Neural progenitor cell (in vitro differentiated cells): ENCODE data around the gene BRSK2. TPM values are rescaled to one million over a fixed set of nuclear protein-coding genes. Genes with fewer than 3 reads are reported as not detected.

Experiments
- DNase-seq: peaks from one replicate; pipeline ENCODE4 v3.0.0-alpha.2; 2016; ENCODE audit warnings: low spot score
- H2AFZ ChIP-seq: fragments of 200-600 bp; sonication (generic); replicated peaks from 2 replicates; pipeline ENCODE4 v1.6.1; 2016; ENCODE audit warnings: antibody characterized with exemption
- H3F3A ChIP-seq: fragments of 200-600 bp; sonication (generic); 2 replicates; pipeline ENCODE4 v1.6.1; 2016; ENCODE audit warnings: antibody characterized with exemption, low read depth
- H3K27ac ChIP-seq: fragments of 200-600 bp; sonication (generic); 2 replicates; pipeline ENCODE4 v1.5.1; 2016; ENCODE audit warnings: mild to moderate bottlenecking
- H3K27me3 ChIP-seq: fragments of 200-600 bp; sonication (generic); 2 replicates; pipeline ENCODE4 v1.6.1; 2016; ENCODE audit warnings: mild to moderate bottlenecking, moderate library complexity
- H3K36me3 ChIP-seq: fragments of 200-600 bp; sonication (generic); 2 replicates; pipeline ENCODE4 v1.5.1; 2016
- H3K4me1 ChIP-seq: fragments of 200-600 bp; sonication (generic); 2 replicates; pipeline ENCODE4 v1.6.1; 2016; ENCODE audit warnings: mixed run types
- H3K4me2 ChIP-seq: fragments of 200-600 bp; sonication (generic); 2 replicates; pipeline ENCODE4 v1.6.1; 2016
- H3K4me3 ChIP-seq: fragments of 200-600 bp; sonication (generic); 2 replicates; pipeline ENCODE4 v1.5.1; 2016
- H3K79me2 ChIP-seq: fragments of 200-600 bp; sonication (generic); 2 replicates; pipeline ENCODE4 v1.6.1; 2016; ENCODE audit warnings: low read depth
- H3K9ac ChIP-seq: fragments of 200-600 bp; sonication (generic); 2 replicates; pipeline ENCODE4 v1.6.1; 2016
- H3K9me3 ChIP-seq: fragments of 200-600 bp; sonication (generic); 2 replicates; pipeline ENCODE4 v1.5.1; 2016; ENCODE audit warnings: low read depth
- H4K20me1 ChIP-seq: fragments of 200-600 bp; sonication (generic); 2 replicates; pipeline ENCODE4 v1.6.1; 2016; ENCODE audit warnings: low read depth
- H3K27ac Mint-ChIP-seq: 3 replicates; pipeline ENCODE4 v1.8.0; 2021; ENCODE audit warnings: mixed read lengths
- H3K27me3 Mint-ChIP-seq: 2 replicates; pipeline ENCODE4 v1.8.0; 2022; ENCODE audit warnings: low read depth, mild to moderate bottlenecking, inconsistent platforms, moderate library complexity, mixed read lengths; ENCODE audit not compliant: insufficient read depth
- H3K36me3 Mint-ChIP-seq: 3 replicates; pipeline ENCODE4 v1.8.0; 2021; ENCODE audit warnings: mixed read lengths
- H3K4me1 Mint-ChIP-seq: 3 replicates; pipeline ENCODE4 v1.8.0; 2021; ENCODE audit warnings: mixed read lengths
- H3K4me3 Mint-ChIP-seq: 3 replicates; pipeline ENCODE4 v1.8.0; 2021; ENCODE audit warnings: mild to moderate bottlenecking, moderate library complexity, mixed read lengths
- H3K9me3 Mint-ChIP-seq: 3 replicates; pipeline ENCODE4 v1.8.0; 2020; ENCODE audit warnings: mixed read lengths
- CTCF ChIP-seq: fragments of 200-600 bp; sonication (generic); IDR thresholded peaks from 2 replicates; pipeline ENCODE4 v1.5.1; 2017; ENCODE audit warnings: antibody characterized with exemption, mild to moderate bottlenecking
- EZH2 ChIP-seq: fragments of 200-600 bp; sonication (generic); IDR thresholded peaks from 2 replicates; pipeline ENCODE4 v1.6.1; 2017; ENCODE audit warnings: antibody characterized with exemption, mild to moderate bottlenecking, moderate library complexity
- EZH2phosphoT487 ChIP-seq: fragments of 200-600 bp; sonication (generic); IDR thresholded peaks from 2 replicates; pipeline ENCODE4 v1.6.1; 2017; ENCODE audit warnings: antibody characterized with exemption
- total RNA-seq: library from RNA; depleted of rRNA; stranded (reverse); fragments of >200 nt; gene quantifications from 2 replicates; pipeline ENCODE4 v1.2.3, GENCODE V29; 2015; ENCODE audit warnings: low replicate concordance

BRSK2 gene
- total RNA-seq, 1 donor from 2014 or later = 8.2 TPM

- H3K27ac Mint-ChIP-seq = peak overlapping the region; percentile 76
- H3K9me3 Mint-ChIP-seq = no peaks in the 10 kb centered on the region
- Histone ChIP-seq H3K4me1 (peaks cover 18% of the 10 kb centered on the region), H3K36me3 (no peaks in the 10 kb centered on the region), H4K20me1 (no peaks in the 10 kb centered on the region), H3K79me2 (no peaks in the 10 kb centered on the region), H3F3A (peaks cover 11% of the 10 kb centered on the region), H3K9ac (no peak overlapping the region), H3K9me3 (no peaks in the 10 kb centered on the region), H3K27ac (no peak overlapping the region), H3K4me2 (no peak overlapping the region), H3K4me3 (no peak overlapping the region), H3K27me3 (no peaks in the 10 kb centered on the region), H2AFZ (no peak overlapping the region)
- no peak for DNase-seq
- TF ChIP-seq EZH2 = no peak
- TF ChIP-seq EZH2phosphoT487 = no peak
- no peak for TF ChIP-seq CTCF
- H3K27me3 Mint-ChIP-seq = peaks cover 17% of the 10 kb centered on the region
- H3K4me3 Mint-ChIP-seq = peak overlapping the region; percentile 33
- H3K4me1 Mint-ChIP-seq = peaks cover 39% of the 10 kb centered on the region
- H3K36me3 Mint-ChIP-seq = no peaks in the 10 kb centered on the region
Measured at GRCh38 chr11:1350086-1350725, 39.5 kb upstream of the BRSK2 start.

DNA sequence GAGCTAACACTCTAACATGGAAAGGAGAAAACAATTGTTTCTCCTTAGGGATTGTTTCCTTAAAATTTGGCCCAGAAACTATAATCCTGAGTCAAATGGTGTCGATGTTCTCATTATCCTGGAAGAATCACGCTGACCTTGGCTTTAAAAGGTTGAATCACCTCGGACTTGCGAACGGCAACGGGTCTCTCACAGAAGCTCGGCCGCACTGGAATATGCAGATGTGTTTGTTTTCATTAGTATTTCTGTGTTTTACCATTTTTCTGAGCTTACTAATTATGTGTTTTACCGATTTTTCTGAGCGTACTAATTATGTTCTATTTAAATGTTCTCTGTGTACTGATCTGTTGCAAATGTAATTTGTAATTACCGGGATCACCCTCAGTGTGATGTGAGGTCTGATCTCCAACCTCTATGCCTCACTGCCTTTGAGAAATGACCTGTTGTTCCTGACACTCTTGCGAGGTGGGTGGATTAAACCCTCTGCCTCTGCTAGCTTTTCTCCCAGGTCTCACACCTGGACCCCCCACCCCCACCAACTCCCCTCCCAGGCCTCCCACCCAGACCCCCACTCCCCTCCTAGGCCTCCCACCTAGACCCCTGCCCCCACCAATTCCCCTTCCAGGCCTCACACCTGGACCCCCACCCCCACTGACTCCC, 38.3 kb upstream of the BRSK2 start:
- Mint-ChIP-seq H3K27ac (peak overlapping the region; percentile 96), H3K27me3 (peaks cover 20% of the 10 kb centered on the region), H3K4me3 (peak overlapping the region; percentile 9), H3K36me3 (no peaks in the 10 kb centered on the region), H3K9me3 (no peaks in the 10 kb centered on the region), H3K4me1 (peaks cover 43% of the 10 kb centered on the region)
- Histone ChIP-seq H3K4me1 (peaks cover 18% of the 10 kb centered on the region), H3F3A (peaks cover 11% of the 10 kb centered on the region), H3K79me2 (no peaks in the 10 kb centered on the region), H3K9ac (no peak overlapping the region), H2AFZ (no peak overlapping the region), H3K27me3 (no peaks in the 10 kb centered on the region), H4K20me1 (no peaks in the 10 kb centered on the region), H3K9me3 (no peaks in the 10 kb centered on the region), H3K4me2 (no peak overlapping the region), H3K36me3 (no peaks in the 10 kb centered on the region), H3K27ac (no peak overlapping the region), H3K4me3 (no peak overlapping the region)
- DNase-seq = no peak
- no peak for TF ChIP-seq EZH2
- TF ChIP-seq EZH2phosphoT487 = no peak
- no peak for TF ChIP-seq CTCF

- Histone ChIP-seq H3K9ac (no peak overlapping the region), H3K36me3 (no peaks in the 10 kb centered on the region), H2AFZ (no peak overlapping the region), H3K27ac (no peak overlapping the region), H3K4me2 (no peak overlapping the region), H3F3A (peaks cover 11% of the 10 kb centered on the region), H3K4me3 (no peak overlapping the region), H3K79me2 (no peaks in the 10 kb centered on the region), H3K9me3 (no peaks in the 10 kb centered on the region), H3K27me3 (no peaks in the 10 kb centered on the region), H4K20me1 (no peaks in the 10 kb centered on the region), H3K4me1 (peaks cover 18% of the 10 kb centered on the region)
- no peak for DNase-seq
- Mint-ChIP-seq H3K4me3 (no peak overlapping the region), H3K4me1 (peaks cover 43% of the 10 kb centered on the region), H3K9me3 (no peaks in the 10 kb centered on the region), H3K27ac (peak overlapping the region; percentile 68), H3K36me3 (no peaks in the 10 kb centered on the region), H3K27me3 (peaks cover 18% of the 10 kb centered on the region)
- no peak for TF ChIP-seq EZH2phosphoT487
- TF ChIP-seq CTCF = no peak
- TF ChIP-seq EZH2 = no peak
Measured at GRCh38 chr11:1352696-1353382, 36.9 kb upstream of the BRSK2 start.
